Natural killer cell treated with Interleukin-12 subunit alpha and Interleukin-12 subunit beta and Interleukin-15 and Interleukin-18, amount 100 ng/mL, for 72 hours (primary cell): ENCODE results near the gene CHST11. TPM values are rescaled to one million over a fixed set of nuclear protein-coding genes. Genes with fewer than 3 reads are reported as not detected.

Experiments
- ATAC-seq, 2 donors: fragments of 150-1000 bp; cut with Tn5 transposase in 1 of 2; sonication (Bioruptor Pico), chemical (Tn5 transposase) in 1 of 2; 2 replicates each; pipeline ENCODE4 v1.10.0; 2021
- DNase-seq: peaks from one replicate; pipeline ENCODE4 v3.0.0; 2022; ENCODE audit warnings: low spot score
- H3K27ac Mint-ChIP-seq, 2 donors: 1 replicate in 1 of 2; 2 replicates in 1 of 2; pipeline ENCODE4 v1.8.0; 2022; ENCODE audit warnings: mixed read lengths in 2 of 2, mild to moderate bottlenecking in 1 of 2, moderate library complexity in 1 of 2
- H3K27me3 Mint-ChIP-seq, 2 donors: 1 replicate in 1 of 2; 2 replicates in 1 of 2; pipeline ENCODE4 v1.8.0; 2022; ENCODE audit warnings: mixed read lengths in 2 of 2
- H3K36me3 Mint-ChIP-seq: one replicate; pipeline ENCODE4 v1.8.0; 2022; ENCODE audit warnings: mixed read lengths
- H3K4me1 Mint-ChIP-seq, 2 donors: 1 replicate in 1 of 2; 2 replicates in 1 of 2; pipeline ENCODE4 v1.8.0; 2022; ENCODE audit warnings: low read depth in 2 of 2, mixed read lengths in 2 of 2, mild to moderate bottlenecking in 1 of 2
- H3K4me3 Mint-ChIP-seq: one replicate; pipeline ENCODE4 v1.8.0; 2022; ENCODE audit warnings: mixed read lengths
- H3K9me3 Mint-ChIP-seq: 2 replicates; pipeline ENCODE4 v1.8.0; 2022; ENCODE audit warnings: mixed read lengths
- total RNA-seq, 2 donors: library from RNA; stranded (reverse); gene quantifications; one replicate each; pipeline ENCODE4 v1.2.3, GENCODE V29; 2022

CHST11 gene
- total RNA-seq, 2 donors from 2014 or later: 195 to 374 TPM

DNA sequence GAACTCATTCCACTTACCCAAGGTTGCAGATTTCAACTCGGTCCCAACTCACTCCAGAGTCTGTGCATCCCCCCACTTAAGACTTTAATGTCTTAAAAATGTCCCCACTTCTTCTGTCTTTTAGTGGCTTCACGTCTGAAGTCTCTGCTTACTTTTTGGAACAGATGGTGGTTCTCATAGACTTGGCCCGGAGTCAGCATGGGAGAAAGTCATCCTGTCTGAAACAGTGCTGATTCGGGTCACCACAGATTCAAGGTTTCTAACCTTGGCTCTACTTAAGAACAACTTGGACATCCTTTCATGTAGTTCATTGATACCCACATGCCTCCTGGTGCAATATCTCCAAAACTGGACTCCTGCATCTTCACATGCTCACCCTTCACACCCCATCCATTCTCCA is 26.0 kb downstream of the CHST11 start:
- Mint-ChIP-seq H3K4me3 (no peak overlapping the region), H3K9me3 (peaks cover 4% of the 10 kb centered on the region), H3K27ac (peak overlapping the region; percentile 96 to 100), H3K36me3 (peaks cover 21% of the 10 kb centered on the region), H3K4me1 (peaks cover 93 to 96% of the 10 kb centered on the region in 2 donors), H3K27me3 (no peaks in the 10 kb centered on the region)
- DNase-seq (no peak), ATAC-seq (no peak)

DNA sequence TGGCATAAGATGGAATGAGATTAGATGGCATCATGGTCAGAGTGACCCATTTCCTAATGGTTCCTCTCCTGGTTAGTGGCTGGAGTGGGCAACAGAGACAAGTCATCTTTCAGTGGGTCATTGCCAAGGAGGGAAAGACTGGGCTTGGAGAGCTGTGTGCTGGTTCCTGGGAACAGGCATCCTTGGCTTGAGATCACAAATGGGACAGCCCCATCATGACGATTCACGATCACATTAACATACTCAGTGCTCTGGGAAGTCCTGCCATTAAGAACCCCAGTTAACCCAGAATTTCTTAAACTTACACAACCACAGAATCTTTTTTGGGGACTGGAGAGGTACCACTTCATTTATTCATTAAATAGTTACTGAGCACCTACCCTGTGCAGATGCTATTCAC is 27.3 kb downstream of the CHST11 start:
- H3K9me3 Mint-ChIP-seq: no peaks in the 10 kb centered on the region
- H3K36me3 Mint-ChIP-seq: peaks cover 26% of the 10 kb centered on the region
- DNase-seq (no peak), ATAC-seq (no peak)
- H3K4me3 Mint-ChIP-seq: peak overlapping the region; percentile 47
- peaks cover 90 to 96% of the 10 kb centered on the region in 2 donors for H3K4me1 Mint-ChIP-seq
- H3K27ac Mint-ChIP-seq: peak overlapping the region; percentile 96 to 100
- no peaks in the 10 kb centered on the region for H3K27me3 Mint-ChIP-seq

DNA sequence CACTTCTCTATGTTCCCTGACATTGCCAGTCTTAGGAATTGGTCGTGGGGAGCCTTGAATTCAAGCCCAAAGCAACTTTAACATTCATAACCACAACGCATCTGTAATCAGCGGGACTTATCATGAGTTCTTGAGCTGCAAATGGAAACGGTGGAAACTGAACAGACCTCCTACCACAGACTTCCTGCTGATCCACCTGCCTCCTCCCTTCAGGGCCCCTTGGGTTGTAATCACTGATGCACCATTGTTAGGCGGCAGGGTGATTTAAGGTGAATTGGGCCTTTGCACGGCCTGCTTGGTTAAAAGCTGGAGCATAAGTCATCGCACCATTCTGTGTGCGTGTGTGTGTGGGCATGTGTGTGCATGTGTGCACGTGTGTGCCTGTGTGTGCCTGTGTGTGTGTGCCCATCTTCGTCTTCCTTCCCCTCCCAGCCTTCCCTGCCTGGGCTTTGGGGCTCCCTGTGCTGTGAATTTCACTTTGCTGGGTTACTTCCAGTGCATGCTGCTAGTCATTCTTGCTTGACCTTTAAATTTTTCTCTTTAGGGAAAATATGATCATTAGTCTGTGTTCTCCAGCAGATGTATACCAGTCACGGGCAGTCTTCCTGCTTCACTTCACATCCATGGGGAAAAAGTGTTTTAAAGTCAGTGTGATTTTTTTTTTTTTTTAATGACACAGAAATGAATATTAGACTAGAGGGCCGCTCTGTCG is 29.1 kb downstream of the CHST11 start:
- Mint-ChIP-seq H3K27ac (peak overlapping the region; percentile 96 to 100), H3K36me3 (peaks cover 26% of the 10 kb centered on the region), H3K9me3 (no peaks in the 10 kb centered on the region), H3K27me3 (no peaks in the 10 kb centered on the region), H3K4me3 (peak overlapping the region; percentile 60), H3K4me1 (peaks cover 89 to 92% of the 10 kb centered on the region in 2 donors)
- peak in 1 of 2 donors; percentile 53 for ATAC-seq
- no peak for DNase-seq

DNA sequence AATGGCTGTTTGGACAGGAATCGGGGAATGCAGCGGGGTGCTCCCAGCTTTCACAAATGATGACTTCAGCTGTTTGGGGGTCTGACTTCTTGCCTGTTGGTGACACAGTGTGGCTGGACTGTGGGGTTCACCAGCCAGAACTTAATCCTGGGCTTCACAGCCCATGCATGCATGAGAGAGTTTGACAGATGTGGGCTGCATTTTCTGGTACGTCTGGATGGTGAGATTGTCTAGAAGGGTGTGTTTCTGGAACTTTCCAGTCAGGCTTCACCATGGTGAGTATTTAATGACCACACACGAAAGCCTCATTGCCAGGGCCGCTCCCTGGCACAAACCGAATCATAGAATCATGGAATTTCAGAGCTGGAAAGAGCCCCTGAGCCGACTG is 29.6 kb downstream of the CHST11 start:
- DNase-seq (no peak), ATAC-seq (no peak)
- peak overlapping the region; percentile 96 to 100 for H3K27ac Mint-ChIP-seq
- H3K36me3 Mint-ChIP-seq: peaks cover 26% of the 10 kb centered on the region
- peaks cover 89 to 92% of the 10 kb centered on the region in 2 donors for H3K4me1 Mint-ChIP-seq
- no peaks in the 10 kb centered on the region for H3K9me3 Mint-ChIP-seq
- H3K4me3 Mint-ChIP-seq: peak overlapping the region; percentile 60
- no peaks in the 10 kb centered on the region for H3K27me3 Mint-ChIP-seq

DNA sequence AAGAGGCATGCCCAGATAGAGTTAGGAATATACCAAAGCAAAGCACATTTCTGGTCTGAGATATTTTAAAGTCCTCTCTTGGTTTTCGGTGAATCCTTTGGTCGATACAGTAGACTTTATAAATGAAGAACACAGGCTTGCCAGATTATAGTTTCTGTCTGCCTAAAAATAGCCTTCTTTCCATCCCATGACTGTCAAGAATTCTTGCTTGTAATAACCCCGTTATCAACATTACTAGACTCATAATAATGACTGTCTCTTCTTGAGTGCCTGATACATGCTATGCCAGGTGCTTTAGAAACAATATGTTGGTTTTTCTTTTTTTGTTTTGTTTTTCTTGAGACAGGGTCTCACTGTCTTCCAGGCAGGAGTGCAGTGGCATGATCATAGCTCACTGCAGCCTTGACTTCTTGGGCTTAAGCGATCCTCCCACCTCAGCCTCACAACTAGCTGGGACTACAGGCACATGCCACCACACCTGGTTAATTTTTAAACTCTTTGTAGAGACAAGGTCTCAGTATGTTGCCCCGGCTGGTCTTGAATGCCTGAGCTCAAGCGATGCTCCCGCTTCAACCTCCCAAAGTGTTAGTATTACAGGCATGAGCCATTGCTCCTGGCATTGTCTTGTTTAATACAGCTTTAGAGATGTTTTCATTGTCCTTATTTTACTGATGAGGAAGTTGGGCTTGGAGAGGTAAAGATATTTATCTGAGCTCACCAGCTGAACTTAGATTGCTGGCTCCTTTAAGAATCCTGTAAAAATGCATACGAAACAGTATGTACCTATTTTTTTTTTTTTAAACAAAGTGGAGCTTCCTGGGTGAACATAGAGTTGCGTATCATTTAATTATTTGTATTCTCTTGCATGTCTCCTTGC is 30.4 kb downstream of the CHST11 start:
- Mint-ChIP-seq H3K4me1 (peaks cover 87 to 92% of the 10 kb centered on the region in 2 donors), H3K27ac (peak overlapping the region; percentile 96 to 100), H3K9me3 (no peaks in the 10 kb centered on the region), H3K36me3 (peaks cover 23% of the 10 kb centered on the region), H3K4me3 (no peak overlapping the region), H3K27me3 (no peaks in the 10 kb centered on the region)
- ATAC-seq: no peak
- DNase-seq: no peak

DNA sequence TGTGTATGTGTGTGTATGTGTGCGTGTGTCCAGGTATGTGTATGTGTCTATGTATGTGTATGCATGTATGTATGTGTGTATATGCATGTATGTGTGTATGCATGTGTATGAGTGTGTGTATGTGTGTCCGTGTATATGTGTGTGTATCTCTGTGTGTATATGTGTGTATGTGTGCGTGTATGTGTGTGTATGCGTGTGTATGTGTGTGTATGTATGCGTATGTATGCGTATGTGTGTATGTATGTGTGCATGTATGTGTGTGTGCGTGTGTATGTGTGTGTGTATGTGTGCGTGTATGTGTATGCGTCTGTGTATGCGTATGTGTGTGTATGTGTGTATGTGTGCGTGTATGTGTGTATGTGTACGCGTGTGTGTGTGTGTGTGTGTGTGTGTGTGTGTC is 31.6 kb downstream of the CHST11 start:
- H3K27ac Mint-ChIP-seq: peak overlapping the region in 1 of 2 donors; percentile 100
- no peak for DNase-seq
- peak overlapping the region; percentile 43 for H3K4me3 Mint-ChIP-seq
- H3K36me3 Mint-ChIP-seq: peaks cover 12% of the 10 kb centered on the region
- H3K4me1 Mint-ChIP-seq: peaks cover 88 to 92% of the 10 kb centered on the region in 2 donors
- H3K27me3 Mint-ChIP-seq: no peaks in the 10 kb centered on the region
- no peak for ATAC-seq
- no peaks in the 10 kb centered on the region for H3K9me3 Mint-ChIP-seq

DNA sequence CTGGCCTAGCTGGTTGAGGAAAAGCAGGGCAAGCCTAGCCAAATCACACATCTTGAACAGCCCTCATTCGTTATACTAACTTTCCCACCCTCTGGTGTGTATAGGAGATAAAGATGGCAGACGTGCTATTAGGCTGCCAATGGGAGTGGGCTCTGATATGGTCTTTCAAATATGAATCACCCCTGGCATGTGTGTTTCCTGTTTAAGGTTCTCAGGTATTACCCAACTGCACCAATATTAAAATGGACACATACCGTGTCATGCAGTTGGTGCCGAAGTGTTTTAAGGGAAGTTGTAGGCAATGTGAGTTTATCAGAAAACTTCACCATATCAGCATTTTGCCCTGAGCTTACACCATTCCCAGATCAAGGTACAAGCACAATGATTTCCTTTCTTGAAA is 33.4 kb downstream of the CHST11 start:
- Mint-ChIP-seq H3K4me3 (peak overlapping the region; percentile 61), H3K36me3 (peaks cover 6% of the 10 kb centered on the region), H3K9me3 (no peaks in the 10 kb centered on the region), H3K27ac (peak overlapping the region; percentile 96 to 97), H3K27me3 (no peaks in the 10 kb centered on the region), H3K4me1 (peaks cover 87 to 90% of the 10 kb centered on the region in 2 donors)
- no peak for DNase-seq
- ATAC-seq: peak in 1 of 2 donors; percentile 36

DNA sequence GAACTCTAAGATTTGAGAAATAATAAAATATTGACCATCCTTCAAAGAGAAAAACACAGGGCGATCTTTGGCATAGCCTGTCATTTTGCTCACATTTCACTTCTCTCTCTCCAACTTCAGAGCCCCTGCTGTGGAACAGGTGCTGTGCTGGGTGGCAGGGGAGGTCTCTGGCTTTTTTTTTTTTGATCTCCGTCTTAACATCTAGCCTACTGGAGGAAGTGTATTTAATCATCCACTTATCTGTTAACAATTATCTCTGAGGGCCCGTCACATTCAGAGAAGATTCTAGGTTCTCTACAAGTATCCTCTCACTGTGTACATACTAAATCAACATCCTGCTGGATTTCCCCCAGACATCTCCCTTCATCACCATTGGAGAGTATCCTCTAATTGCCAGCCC is 34.1 kb downstream of the CHST11 start:
- ATAC-seq: no peak
- Mint-ChIP-seq H3K27me3 (no peaks in the 10 kb centered on the region), H3K27ac (peak overlapping the region; percentile 96 to 97), H3K4me3 (peak overlapping the region; percentile 61), H3K9me3 (no peaks in the 10 kb centered on the region), H3K4me1 (peaks cover 84 to 89% of the 10 kb centered on the region in 2 donors), H3K36me3 (peaks cover 6% of the 10 kb centered on the region)
- no peak for DNase-seq

DNA sequence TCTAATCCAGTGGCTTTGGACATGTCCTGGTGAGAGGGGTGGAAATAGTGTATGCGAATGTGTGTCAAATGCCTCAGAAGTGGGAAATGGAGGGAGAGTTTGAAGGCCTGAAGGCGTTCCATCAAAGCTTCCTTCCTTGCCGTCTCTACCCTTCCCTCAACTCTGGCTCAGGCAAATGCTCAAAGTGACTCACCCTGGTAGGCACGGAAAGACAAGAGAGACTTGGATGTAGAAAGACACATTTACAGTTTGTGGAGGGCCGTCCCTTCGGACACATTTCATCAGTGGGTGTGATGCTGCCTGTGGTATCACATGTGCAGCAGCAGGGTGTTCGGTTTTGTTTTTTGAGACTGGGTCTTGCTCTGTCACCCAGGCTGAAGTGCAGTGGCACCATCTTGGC is 36.7 kb downstream of the CHST11 start:
- DNase-seq (no peak), ATAC-seq (peak; percentile 25 to 29)
- Mint-ChIP-seq H3K27me3 (no peaks in the 10 kb centered on the region), H3K4me1 (peaks cover 81 to 87% of the 10 kb centered on the region in 2 donors), H3K36me3 (peaks cover 2% of the 10 kb centered on the region), H3K4me3 (peak overlapping the region; percentile 50), H3K9me3 (no peaks in the 10 kb centered on the region), H3K27ac (peak overlapping the region; percentile 96 to 97)

DNA sequence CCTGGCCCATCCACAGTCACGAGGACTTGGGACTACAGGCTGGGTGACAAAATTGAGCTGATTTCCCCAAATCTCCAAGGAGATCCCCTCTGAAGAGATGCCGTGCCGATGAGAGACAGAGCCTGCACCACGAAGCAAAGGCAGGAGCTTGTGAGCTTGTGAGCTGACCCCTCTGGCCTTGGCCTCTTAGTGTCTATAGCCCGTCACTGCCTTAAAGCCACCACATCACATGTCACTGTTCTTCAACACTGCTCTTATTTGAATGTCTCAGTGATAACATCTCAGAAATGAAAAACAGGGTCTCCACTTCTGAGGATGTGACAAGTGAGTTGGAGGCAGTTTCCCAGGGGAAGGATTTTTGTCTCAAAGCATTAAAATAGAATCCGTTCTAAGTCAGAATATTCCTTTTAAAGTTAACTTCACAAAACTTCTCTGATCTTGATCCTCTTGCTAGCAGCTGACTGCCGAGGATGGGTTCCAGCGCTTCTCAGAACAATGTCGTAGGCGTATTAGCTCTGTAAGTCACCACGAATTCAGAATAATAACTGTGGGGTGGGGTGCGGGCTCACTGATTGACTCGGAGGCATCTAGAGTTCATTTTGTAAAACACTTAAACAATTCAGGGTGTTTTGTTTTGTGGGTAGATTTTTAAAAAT is 37.5 kb downstream of the CHST11 start:
- Mint-ChIP-seq H3K9me3 (no peaks in the 10 kb centered on the region), H3K4me1 (peaks cover 83 to 88% of the 10 kb centered on the region in 2 donors), H3K27ac (peak overlapping the region; percentile 96 to 97), H3K27me3 (no peaks in the 10 kb centered on the region), H3K36me3 (peaks cover 5% of the 10 kb centered on the region), H3K4me3 (peak overlapping the region; percentile 84)
- DNase-seq: peak; percentile 69
- ATAC-seq: peak; percentile 71 to 74

DNA sequence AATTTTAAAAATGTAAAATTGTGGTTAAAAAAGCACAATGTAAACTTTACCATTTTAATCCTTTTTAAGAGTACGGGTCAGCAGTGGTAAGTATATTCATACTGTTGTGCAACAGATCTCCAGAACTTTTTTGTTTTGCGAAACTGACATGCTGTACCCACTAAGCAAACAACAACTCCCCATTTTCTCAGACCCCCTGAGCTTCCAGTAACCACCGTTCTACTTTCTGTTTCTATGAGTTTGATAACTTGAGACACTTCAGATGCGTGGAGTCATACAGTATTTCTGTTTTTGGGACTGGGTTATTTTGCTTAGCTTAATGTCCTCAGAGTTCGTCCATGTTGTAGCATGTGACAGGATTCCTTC is 38.0 kb downstream of the CHST11 start:
- DNase-seq: peak; percentile 71
- peak; percentile 81 to 84 for ATAC-seq
- Mint-ChIP-seq H3K27ac (peak overlapping the region; percentile 96 to 97), H3K27me3 (no peaks in the 10 kb centered on the region), H3K4me1 (peaks cover 86 to 90% of the 10 kb centered on the region in 2 donors), H3K9me3 (no peaks in the 10 kb centered on the region), H3K4me3 (peak overlapping the region; percentile 84), H3K36me3 (peaks cover 5% of the 10 kb centered on the region)

DNA sequence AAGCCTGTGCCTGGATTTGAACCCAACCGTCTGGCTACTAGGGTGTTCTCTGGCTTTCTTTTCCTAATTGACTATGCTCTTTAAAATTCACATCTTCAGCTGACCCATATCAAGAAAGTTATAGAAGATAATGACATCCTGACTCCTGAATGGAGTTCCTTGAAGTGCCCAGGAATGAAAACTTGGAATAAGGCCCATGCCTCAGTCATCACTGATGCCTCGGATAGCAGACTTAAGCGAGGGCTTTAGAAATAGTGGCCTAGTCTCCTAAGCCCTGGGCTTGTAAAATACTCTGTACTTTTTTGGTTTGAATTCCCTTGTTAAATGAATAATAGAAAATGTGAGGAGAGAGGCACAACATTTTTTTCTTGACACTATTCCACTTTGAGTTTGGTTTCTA is 39.0 kb downstream of the CHST11 start:
- H3K4me3 Mint-ChIP-seq: peak overlapping the region; percentile 69
- H3K36me3 Mint-ChIP-seq: peaks cover 5% of the 10 kb centered on the region
- H3K4me1 Mint-ChIP-seq: peaks cover 86 to 90% of the 10 kb centered on the region in 2 donors
- ATAC-seq: no peak
- no peak for DNase-seq
- H3K9me3 Mint-ChIP-seq: no peaks in the 10 kb centered on the region
- no peaks in the 10 kb centered on the region for H3K27me3 Mint-ChIP-seq
- peak overlapping the region; percentile 96 to 97 for H3K27ac Mint-ChIP-seq

DNA sequence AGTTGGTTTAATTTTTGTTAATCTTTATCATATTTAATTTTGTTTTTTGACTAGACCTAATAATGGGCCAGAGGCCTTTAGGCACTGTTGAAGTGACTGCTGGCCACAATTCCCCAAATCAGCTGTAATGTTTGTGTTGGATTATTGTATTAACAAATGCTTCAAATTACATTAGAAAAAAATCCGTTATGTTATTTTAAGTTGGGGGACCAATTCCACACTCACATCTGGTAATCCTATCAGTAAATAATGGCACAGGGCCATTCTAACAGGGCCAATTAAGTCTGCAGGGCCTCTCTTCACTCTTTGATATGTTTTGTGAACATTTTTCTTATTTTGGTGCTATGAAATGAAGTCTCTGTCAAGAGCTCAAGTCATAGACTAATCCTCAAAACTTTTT is 39.6 kb downstream of the CHST11 start:
- peak overlapping the region; percentile 69 for H3K4me3 Mint-ChIP-seq

More for the DNA sequence above, 39.6 kb downstream of the CHST11 start:
- ATAC-seq: no peak
- Mint-ChIP-seq H3K36me3 (peaks cover 5% of the 10 kb centered on the region), H3K4me1 (peaks cover 85 to 90% of the 10 kb centered on the region in 2 donors), H3K9me3 (no peaks in the 10 kb centered on the region), H3K27ac (peak overlapping the region; percentile 96 to 97), H3K27me3 (no peaks in the 10 kb centered on the region)
- DNase-seq: no peak
